Activated naive CD4-positive, alpha-beta T cell treated with anti-CD3 and anti-CD28 coated beads, Interleukin-2, amount 50 U/mL, for 16 hours (primary cell): ENCODE measurements around the gene AZU1.

ENCODE experiments used
- DNase-seq: peaks from one replicate; pipeline ENCODE4 v3.0.0-alpha.2; 2020

Gene AZU1

GRCh38 chr19:827710-828321 lies at the start of gene AZU1:
Gene AZU1 (plus strand): TSS chr19:827837. CDS start chr19:827847, 10 bp downstream.
- no peak for DNase-seq

GRCh38 chr19:778910-779653 lies 48.6 kb upstream of the AZU1 start:
- DNase-seq, result no peak

- DNase-seq, result no peak
Measured at GRCh38 chr19:780935-781334, 46.7 kb upstream of the AZU1 start.

GRCh38 chr19:781800-782184 lies 45.8 kb upstream of the AZU1 start:
- no peak for DNase-seq

GRCh38 chr19:782185-782877 lies 45.3 kb upstream of the AZU1 start:
- DNase-seq, result no peak

GRCh38 chr19:782878-783668 lies 44.6 kb upstream of the AZU1 start:
- DNase-seq, result no peak

- no peak for DNase-seq
Measured at GRCh38 chr19:784541-784940, 43.1 kb upstream of the AZU1 start.

GRCh38 chr19:787536-787935 lies 40.1 kb upstream of the AZU1 start:
- DNase-seq, result no peak

- DNase-seq, result no peak
Measured at GRCh38 chr19:788686-788982, 39.0 kb upstream of the AZU1 start.

- DNase-seq, result no peak
Measured at GRCh38 chr19:788983-789700, 38.5 kb upstream of the AZU1 start.

- no peak for DNase-seq
Measured at GRCh38 chr19:789701-790060, 38.0 kb upstream of the AZU1 start.

- DNase-seq, result no peak
Measured at GRCh38 chr19:791007-791566, 36.5 kb upstream of the AZU1 start.

GRCh38 chr19:791567-792305 lies 35.9 kb upstream of the AZU1 start:
- DNase-seq, result no peak

GRCh38 chr19:792306-792885 lies 35.2 kb upstream of the AZU1 start:
- no peak for DNase-seq

GRCh38 chr19:793806-794205 lies 33.8 kb upstream of the AZU1 start:
- DNase-seq, result no peak

- no peak for DNase-seq
Measured at GRCh38 chr19:795073-795611, 32.5 kb upstream of the AZU1 start.

GRCh38 chr19:795691-796581 lies 31.7 kb upstream of the AZU1 start:
- DNase-seq, result no peak

GRCh38 chr19:796692-797527 lies 30.7 kb upstream of the AZU1 start, which contains the start of gene PTBP1:
Gene PTBP1 (plus strand): TSS chr19:797452. CDS start chr19:797498, 46 bp downstream.
- peak; percentile 99 for DNase-seq
